SK-N-SH treated with all-trans-retinoic acid at 6 μM for 48 hours (cell line): ENCODE data around the gene PIM3.

Experiments
- ATAC-seq: fragments of 200-7000 bp; cut with Tn5 transposase; 3 replicates; pipeline ENCODE4 v1.9.1; 2020; ENCODE audit warnings: mild to moderate bottlenecking, moderate library complexity
- ARNTL ChIP-seq: fragments of 450-650 bp; formaldehyde crosslinking; IDR thresholded peaks from 2 replicates; pipeline ENCODE4 v1.5.0; 2020; ENCODE audit warnings: low read depth, mild to moderate bottlenecking, moderate library complexity, borderline replicate concordance
- BACH2 ChIP-seq: fragments of 250-450 bp; sonication (Bioruptor Pico); IDR thresholded peaks from 2 replicates; pipeline ENCODE4 v1.9.0; 2021; ENCODE audit warnings: mild to moderate bottlenecking, borderline replicate concordance
- CREB5 ChIP-seq: fragments of 250-450 bp; sonication (Bioruptor Pico); IDR thresholded peaks from 2 replicates; pipeline ENCODE4 v1.5.1; 2020; ENCODE audit warnings: low read depth, mild to moderate bottlenecking, moderate library complexity
- CSDC2 ChIP-seq: fragments of 250-450 bp; sonication (Bioruptor Pico); IDR thresholded peaks from 2 replicates; pipeline ENCODE4 v1.5.0; 2020; ENCODE audit warnings: mild to moderate bottlenecking, moderate library complexity
- CSRNP3 ChIP-seq: fragments of 250-450 bp; sonication (Bioruptor Pico); IDR thresholded peaks from 2 replicates; pipeline ENCODE4 v1.5.1; 2021; ENCODE audit warnings: mild to moderate bottlenecking, moderate library complexity
- ESRRG ChIP-seq: fragments of 250-450 bp; sonication (Bioruptor Pico); IDR thresholded peaks from 2 replicates; pipeline ENCODE4 v1.6.1; 2021; ENCODE audit warnings: mild to moderate bottlenecking
- GLIS3 ChIP-seq: fragments of 250-450 bp; sonication (Bioruptor Pico); IDR thresholded peaks from 2 replicates; pipeline ENCODE4 v1.5.0; 2020; ENCODE audit warnings: mild to moderate bottlenecking, moderate library complexity
- ISL1 ChIP-seq: fragments of 250-450 bp; sonication (Bioruptor Pico); IDR thresholded peaks from 2 replicates; pipeline ENCODE4 v2.1.2; 2022; ENCODE audit warnings: mild to moderate bottlenecking, moderate library complexity
- OSR1 ChIP-seq: fragments of 250-450 bp; sonication (Bioruptor Pico); IDR thresholded peaks from 2 replicates; pipeline ENCODE4 v1.8.0; 2022; ENCODE audit warnings: moderate library complexity, mild to moderate bottlenecking, inconsistent platforms
- PATZ1 ChIP-seq: fragments of 250-450 bp; sonication (Bioruptor Pico); IDR thresholded peaks from 2 replicates; pipeline ENCODE4 v1.8.0; 2020; ENCODE audit warnings: mild to moderate bottlenecking, moderate library complexity, borderline replicate concordance
- POU6F1 ChIP-seq: fragments of 250-450 bp; sonication (Bioruptor Pico); IDR thresholded peaks from 2 replicates; pipeline ENCODE4 v1.8.0; 2021; ENCODE audit warnings: low read depth, mild to moderate bottlenecking, moderate library complexity, borderline replicate concordance
- PPARA ChIP-seq: fragments of 250-450 bp; sonication (Bioruptor Pico); IDR thresholded peaks from 2 replicates; pipeline ENCODE4 v1.5.0; 2020; ENCODE audit warnings: mild to moderate bottlenecking, borderline replicate concordance
- RARB ChIP-seq: fragments of 250-450 bp; sonication (Bioruptor Pico); IDR thresholded peaks from 2 replicates; pipeline ENCODE4 v1.8.0; 2021; ENCODE audit warnings: mild to moderate bottlenecking, moderate library complexity
- TCF4 ChIP-seq: fragments of 250-450 bp; sonication (Bioruptor Pico); IDR thresholded peaks from 2 replicates; pipeline ENCODE4 v1.8.0; 2021; ENCODE audit warnings: mild to moderate bottlenecking, moderate library complexity, borderline replicate concordance
- TOX ChIP-seq: fragments of 250-450 bp; sonication (Bioruptor Pico); IDR thresholded peaks from 2 replicates; pipeline ENCODE4 v1.8.0; 2021; ENCODE audit warnings: mild to moderate bottlenecking, moderate library complexity, borderline replicate concordance
- TSHZ2 ChIP-seq: fragments of 250-450 bp; sonication (Bioruptor Pico); IDR thresholded peaks from 2 replicates; pipeline ENCODE4 v1.5.0; 2020; ENCODE audit warnings: mild to moderate bottlenecking, moderate library complexity
- ZC3H10 ChIP-seq: fragments of 250-450 bp; sonication (Bioruptor Pico); IDR thresholded peaks from 2 replicates; pipeline ENCODE4 v1.5.1; 2021; ENCODE audit warnings: mild to moderate bottlenecking, moderate library complexity
- ZFP30 ChIP-seq: fragments of 450-650 bp; formaldehyde crosslinking; IDR thresholded peaks from 2 replicates; pipeline ENCODE4 v1.5.0; 2022; ENCODE audit warnings: mild to moderate bottlenecking, moderate library complexity
- ZNF70 ChIP-seq: fragments of 450-650 bp; formaldehyde crosslinking; IDR thresholded peaks from 2 replicates; pipeline ENCODE4 v1.5.0; 2020; ENCODE audit warnings: mild to moderate bottlenecking, moderate library complexity

The PIM3 gene

GRCh38 chr22:49966041-49966773, 5.6 kb downstream of the PIM3 start:
- ATAC-seq: no peak

GRCh38 chr22:49966774-49967705, 6.5 kb downstream of the PIM3 start:
- ATAC-seq: no peak
- no peak for TF ChIP-seq PATZ1 (CRISPR knock-in tag)
- no peak for TF ChIP-seq CREB5 (CRISPR knock-in tag)
- TF ChIP-seq TSHZ2 (CRISPR knock-in tag): no peak
- no peak for TF ChIP-seq ESRRG (CRISPR knock-in tag)
- no peak for TF ChIP-seq TCF4 (CRISPR knock-in tag)
- TF ChIP-seq ZNF70 (CRISPR knock-in tag): no peak
- TF ChIP-seq RARB (CRISPR knock-in tag): no peak
- TF ChIP-seq CSDC2: no peak
- no peak for TF ChIP-seq CSRNP3

More at GRCh38 chr22:49966041-49966773, 5.6 kb downstream of the PIM3 start:
- TF ChIP-seq GLIS3: no peak
- no peak for TF ChIP-seq RARB (CRISPR knock-in tag)
- no peak for TF ChIP-seq POU6F1
- no peak for TF ChIP-seq ZFP30
- no peak for TF ChIP-seq PPARA (CRISPR knock-in tag)
- no peak for TF ChIP-seq TCF4 (CRISPR knock-in tag)
- TF ChIP-seq TSHZ2 (CRISPR knock-in tag): no peak
- TF ChIP-seq ARNTL (CRISPR knock-in tag): no peak
- TF ChIP-seq ISL1 (CRISPR knock-in tag): no peak
- no peak for TF ChIP-seq ZC3H10 (CRISPR knock-in tag)
- no peak for TF ChIP-seq BACH2 (CRISPR knock-in tag)
- no peak for TF ChIP-seq OSR1 (CRISPR knock-in tag)
- TF ChIP-seq CSDC2: no peak
- TF ChIP-seq TOX (CRISPR knock-in tag): no peak
- TF ChIP-seq CREB5 (CRISPR knock-in tag): no peak
- TF ChIP-seq, all 23 proteins: peak for 0
